Stimulated activated CD4-positive, alpha-beta T cell treated with anti-CD3 and anti-CD28 coated beads, TNF-alpha, amount 100 ng/mL, for 24 hours (primary cell): Measurements from ENCODE around the gene GPATCH2L.

Experiments
- DNase-seq, 3 experiments: peaks; one replicate each; pipeline ENCODE4 v3.0.0-alpha.2; 2020; ENCODE audit warnings: low read depth in 3 of 3

Gene GPATCH2L

DNA sequence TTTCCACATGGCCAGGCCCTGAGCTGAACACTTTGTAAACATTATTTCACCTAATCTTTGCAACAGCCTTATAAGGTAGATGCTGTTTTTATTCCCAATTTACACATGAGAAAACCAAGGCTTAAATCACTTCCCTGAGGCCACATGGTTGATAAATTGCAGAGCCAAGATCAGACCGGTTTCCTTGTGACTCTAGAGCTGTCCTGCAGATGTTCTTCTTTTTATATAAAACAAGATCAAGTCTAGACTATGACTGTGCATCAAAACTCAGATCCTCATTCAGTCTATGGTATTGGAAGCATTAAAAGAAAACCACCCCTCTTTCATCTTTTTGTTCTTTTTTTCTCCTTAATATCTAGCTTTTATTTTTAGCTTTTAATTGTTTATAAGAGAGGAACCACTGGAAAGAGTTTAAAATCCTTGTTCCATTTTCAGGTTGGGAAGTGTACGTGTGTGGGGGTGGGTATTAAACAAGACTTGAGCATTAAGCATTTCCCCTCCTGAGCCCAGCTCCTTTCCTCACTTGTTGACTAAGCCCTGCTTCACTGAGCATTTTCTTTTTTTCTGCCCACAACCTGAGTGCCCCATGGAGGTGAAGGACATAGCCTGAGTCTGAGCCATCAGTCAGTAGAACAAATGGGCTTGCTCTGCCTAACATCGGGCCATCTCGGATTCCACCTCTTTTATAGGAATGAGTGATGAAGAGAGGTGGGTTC, 45.4 kb downstream of the GPATCH2L start:
- DNase-seq = no peak

DNA sequence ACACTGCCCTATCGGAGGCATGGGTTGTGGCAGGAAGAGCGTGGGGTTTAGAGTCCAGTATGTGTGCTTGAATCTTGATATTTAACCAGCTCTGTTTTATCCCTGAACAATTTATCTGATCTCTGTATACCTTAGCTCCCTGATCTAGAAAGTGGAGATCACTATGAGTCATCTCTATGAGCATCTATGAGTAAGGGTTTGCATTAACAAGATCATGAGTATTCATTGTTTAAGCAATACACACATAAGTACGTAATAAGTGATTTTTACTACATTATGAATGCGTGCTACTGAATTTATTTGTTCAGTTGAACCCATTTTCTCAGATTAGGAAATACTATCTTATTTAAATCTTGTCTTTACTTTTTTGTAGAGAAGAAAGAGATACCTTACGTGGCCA, 49.4 kb downstream of the GPATCH2L start:
- no peak for DNase-seq

- no peak for DNase-seq
These were observed 51.6 kb downstream of the GPATCH2L start for GRCh38 chr14:76203086-76204001.

DNA sequence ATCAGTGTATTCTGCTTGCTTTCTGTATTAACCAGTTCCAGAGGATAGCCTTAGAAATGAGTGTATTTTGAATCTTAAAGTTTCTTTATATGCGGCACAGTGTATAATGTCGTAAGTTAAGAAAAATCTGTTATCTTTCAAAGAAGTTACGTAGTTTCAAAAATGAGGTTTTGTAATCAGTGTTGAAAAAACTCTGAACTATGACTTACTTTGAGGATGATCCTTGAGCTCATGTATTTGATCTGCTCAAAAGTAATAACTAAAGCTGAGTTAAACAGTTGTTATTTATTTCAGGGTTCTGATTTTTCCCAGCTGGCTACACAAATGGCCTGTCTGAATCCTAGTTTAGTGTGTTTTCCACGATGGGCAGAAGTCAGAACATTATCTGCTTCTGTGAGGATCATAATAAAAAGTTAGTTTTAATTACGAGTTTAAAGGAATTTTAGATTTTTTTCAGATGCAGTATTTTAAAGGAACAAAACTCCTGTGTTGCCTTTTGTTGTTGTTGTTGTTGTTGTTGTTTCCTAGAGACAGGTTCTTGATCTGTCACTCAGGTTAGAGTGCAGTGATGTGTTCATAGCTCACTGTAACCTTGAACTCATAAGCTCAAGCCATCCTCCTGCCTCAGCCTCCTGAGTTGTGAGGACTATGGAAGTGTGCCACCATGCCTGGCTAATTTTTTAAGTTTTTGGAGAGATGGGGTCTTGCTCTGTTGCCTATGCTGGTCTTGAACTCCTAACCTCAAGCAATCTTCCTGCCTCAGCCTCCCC, 52.9 kb downstream of the GPATCH2L start:
- no peak for DNase-seq

- DNase-seq = no peak
These were observed 54.0 kb downstream of the GPATCH2L start for GRCh38 chr14:76205708-76206107.

DNA sequence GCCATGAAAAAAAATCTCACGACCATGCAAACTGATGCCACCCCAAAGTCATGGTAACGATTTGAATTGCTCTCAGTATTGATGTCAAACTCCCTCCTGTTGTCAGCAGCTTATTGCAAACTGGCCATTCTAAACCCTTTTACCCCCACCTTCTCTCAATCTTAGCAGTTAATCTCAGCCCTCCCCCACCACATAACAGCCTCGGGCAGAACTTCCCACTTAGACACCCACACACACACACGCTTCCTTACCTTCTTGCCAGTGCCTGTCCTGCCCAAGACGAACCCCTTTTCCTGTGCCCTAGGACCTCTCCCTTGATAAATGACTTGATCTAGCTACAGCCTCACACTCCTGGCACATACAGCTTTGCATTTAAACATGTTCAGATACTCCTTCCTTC, 56.6 kb downstream of the GPATCH2L start:
- DNase-seq = no peak

DNA sequence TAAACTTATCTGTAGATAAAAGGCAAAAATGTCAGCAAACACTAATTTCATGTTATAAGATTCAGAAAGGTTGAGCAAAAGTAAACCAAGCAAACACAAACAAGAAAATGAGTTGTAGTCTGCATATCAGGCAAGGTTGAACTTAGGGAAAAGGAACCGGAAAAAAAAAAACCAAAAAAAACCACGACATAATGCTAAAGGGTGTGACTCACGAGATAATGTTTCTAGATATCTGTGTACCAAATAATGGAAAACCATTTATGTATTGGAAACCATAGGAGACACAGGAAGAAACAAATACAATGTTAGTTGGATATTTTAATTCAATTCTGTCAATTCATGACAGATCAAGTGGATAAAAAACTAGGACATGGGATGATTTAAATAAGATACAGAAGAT, 60.5 kb downstream of the GPATCH2L start:
- DNase-seq = no peak

GRCh38 chr14:76217179-76217578, 65.5 kb downstream of the GPATCH2L start:
- DNase-seq = no peak

DNA sequence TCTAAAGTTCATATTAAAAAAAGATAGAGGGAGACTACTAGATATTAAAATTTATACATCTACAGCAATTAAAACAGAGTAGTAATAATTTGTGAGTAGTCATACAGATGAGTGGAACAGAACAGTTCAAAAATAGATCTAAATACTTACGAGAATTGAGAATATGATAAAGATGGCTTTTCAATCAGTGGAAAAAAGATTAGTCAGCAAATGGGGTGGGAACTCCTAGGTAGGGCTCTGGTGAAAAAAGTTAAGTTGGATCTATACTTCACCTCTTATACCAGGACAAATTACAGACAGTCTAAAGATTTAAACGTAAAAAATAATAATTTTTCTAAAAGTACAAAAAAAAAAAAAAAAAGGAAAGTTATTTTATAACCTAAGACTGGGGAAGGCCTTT, 66.9 kb downstream of the GPATCH2L start:
- DNase-seq = no peak

DNA sequence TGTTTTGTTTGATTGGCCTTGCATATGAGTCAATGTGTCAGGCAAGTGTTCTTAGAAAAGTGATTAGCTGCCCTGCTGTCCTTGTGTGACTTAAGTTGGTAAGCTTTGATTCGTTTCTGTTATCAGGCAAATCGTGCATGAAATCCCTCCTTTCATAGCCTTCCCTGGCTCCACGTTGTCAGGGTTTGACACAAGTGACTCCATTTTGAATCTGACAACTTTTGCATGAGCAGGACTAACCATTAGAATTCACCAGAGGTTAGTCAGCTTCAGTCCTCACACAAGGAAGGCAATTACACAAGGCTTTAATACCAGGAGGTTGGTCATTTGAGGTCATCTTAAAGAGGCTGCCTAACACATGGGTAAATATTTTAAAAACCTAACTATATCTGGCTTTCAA, 68.2 kb downstream of the GPATCH2L start:
- no peak for DNase-seq

- DNase-seq = no peak
These were observed 75.8 kb downstream of the GPATCH2L start for GRCh38 chr14:76227450-76228050.

GRCh38 chr14:76228138-76228537, 76.4 kb downstream of the GPATCH2L start:
- DNase-seq = no peak

DNA sequence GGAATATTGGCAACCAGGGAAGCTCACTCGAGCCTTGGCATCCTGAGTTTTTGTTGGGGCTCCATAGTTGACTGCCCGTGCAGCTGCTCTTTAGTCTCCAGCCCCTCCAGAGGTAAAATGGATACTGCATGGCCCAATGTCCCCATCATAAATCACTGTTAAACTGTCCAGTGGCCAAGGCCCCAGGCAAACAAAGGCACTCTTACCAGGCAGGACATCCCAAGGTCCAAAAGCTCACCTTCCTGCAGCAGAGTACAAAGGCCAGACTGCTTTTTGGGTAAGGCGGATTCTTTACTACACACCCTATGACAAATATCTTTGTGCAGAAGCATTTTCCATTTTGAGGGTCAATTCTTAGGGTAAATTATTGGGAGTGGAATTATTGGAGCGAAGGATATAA, 81.1 kb downstream of the GPATCH2L start:
- no peak for DNase-seq

GRCh38 chr14:76235628-76236027, 83.9 kb downstream of the GPATCH2L start:
- no peak for DNase-seq

GRCh38 chr14:76236172-76237130, 84.7 kb downstream of the GPATCH2L start:
- DNase-seq = no peak

GRCh38 chr14:76237349-76237990, 85.7 kb downstream of the GPATCH2L start:
- no peak for DNase-seq

DNA sequence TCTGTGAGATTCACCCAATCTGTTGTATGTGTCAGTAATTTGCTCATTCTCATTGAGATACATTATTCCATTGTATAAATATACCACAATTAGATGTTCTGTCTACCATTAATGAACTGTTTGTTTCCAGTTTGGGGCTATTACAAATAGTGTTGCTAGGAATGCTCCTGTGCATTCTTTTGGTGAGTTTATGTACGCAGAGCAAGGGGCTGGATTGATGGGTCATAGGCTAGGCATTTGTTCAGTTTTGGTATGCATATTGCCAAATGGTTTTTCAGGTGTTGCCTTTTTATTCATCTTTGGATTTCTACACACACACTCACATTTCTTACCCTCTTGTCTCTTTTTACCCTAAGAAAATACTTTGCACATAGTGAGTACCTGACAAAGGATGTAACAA, 93.4 kb downstream of the GPATCH2L start:
- DNase-seq = no peak

DNA sequence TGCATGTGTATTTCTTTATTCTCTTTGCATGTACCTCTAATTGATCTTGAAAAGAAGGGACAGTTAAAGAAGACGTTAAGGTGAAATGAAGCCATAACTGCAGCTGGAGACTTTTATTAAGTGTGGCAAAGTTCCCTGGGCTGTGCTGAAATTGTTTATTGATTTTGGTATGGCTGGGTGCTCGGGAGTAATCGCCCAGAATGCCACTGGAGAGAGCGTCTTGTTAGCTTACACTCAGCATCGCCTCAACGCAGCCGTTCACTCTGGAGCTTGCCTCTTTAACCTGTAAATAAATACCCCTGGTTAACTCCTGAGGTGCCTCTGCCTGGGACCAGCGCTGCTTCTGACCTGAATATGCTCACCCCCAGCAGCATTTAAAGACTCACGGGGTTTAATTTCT, 98.6 kb downstream of the GPATCH2L start:
- DNase-seq = no peak

GRCh38 chr14:76252471-76252870, 100.7 kb downstream of the GPATCH2L start:
- no peak for DNase-seq

- no peak for DNase-seq
These were observed 101.4 kb downstream of the GPATCH2L start for GRCh38 chr14:76253111-76253510.
